G401 (cell line): ENCODE data around the gene ZCCHC7. TPM values are rescaled to one million over a fixed set of nuclear protein-coding genes. Genes with fewer than 3 reads are reported as not detected.
"Not testable (repeated sequence)": the region's sequence is repeated elsewhere in the genome, so short reads cannot be mapped to it uniquely, and the experiment has no call there.

Experiments used
- DNase-seq: peaks from one replicate; pipeline ENCODE4 v3.0.0-alpha.2; 2015; ENCODE audit warnings: low spot score
- in situ Hi-C: cut with HindIII; loops from 2 replicates; pipeline ENCODE4 v1.10.0; 2016; ENCODE audit warnings: low sequenced_read_pairs, mixed read lengths
- total RNA-seq: library from RNA; depleted of rRNA; stranded (reverse); fragments of >200 nt; shearing (Covaris generic); gene quantifications from 2 replicates; pipeline ENCODE4 v1.2.3, GENCODE V29; 2014

The ZCCHC7 gene
- total RNA-seq, 1 experiment from 2014 or later: 20.5 TPM

DNA sequence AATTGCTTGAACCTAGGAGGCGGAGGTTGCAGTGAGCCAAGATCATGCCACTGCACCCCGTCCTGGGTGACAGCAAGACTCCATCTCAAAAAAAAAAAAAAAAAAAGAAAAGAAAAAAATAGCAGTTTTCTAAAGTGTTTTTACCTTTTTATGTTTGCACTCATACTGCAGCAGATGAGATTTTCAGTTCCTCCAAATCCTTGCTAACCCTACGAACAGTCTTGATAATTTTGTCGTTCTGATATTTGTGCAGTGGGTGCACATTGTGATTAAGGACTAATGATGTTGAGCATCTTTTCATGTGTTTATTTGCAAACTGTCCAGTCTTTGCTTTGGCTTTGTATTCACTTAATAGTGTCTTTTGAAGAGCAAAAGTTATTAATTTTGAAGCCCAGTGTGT is 42.9 kb downstream of the ZCCHC7 start:
- in situ Hi-C loops: no loop called here
- no peak for DNase-seq

- DNase-seq, in situ Hi-C loops: not testable (repeated sequence)
Measured at GRCh38 chr9:37164335-37164734, 44.0 kb downstream of the ZCCHC7 start.

- in situ Hi-C loops: no loop called here
- no peak for DNase-seq
Measured at GRCh38 chr9:37165644-37166043, 45.3 kb downstream of the ZCCHC7 start.

DNA sequence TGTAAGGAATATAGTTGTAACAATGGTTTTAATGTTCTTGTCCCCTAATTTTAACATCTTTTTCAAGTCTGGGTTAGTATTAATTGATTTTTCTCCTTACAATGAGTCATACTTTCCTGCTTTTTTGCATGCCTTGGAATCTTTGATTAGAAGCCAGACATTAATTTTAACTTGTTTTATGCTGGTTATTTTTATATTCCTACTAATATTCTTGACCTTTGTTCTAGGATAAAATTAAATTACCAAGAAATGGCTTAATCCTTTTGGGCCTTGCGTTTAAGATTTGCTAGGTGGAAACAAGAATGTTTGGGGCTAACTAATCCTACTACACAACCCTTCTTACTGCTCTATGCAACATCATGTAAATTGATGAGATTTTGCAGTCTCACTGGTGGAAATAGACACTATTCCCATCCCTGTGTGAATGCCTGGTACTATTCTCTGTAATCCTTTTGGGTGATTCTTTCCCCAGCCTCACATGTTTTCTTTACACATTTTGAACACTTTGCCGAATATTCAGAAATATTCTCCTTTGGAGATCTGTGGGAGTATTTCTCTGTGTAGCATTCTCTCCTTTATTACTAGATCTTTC is 47.2 kb downstream of the ZCCHC7 start:
- in situ Hi-C loops: no loop called here
- DNase-seq: no peak

GRCh38 chr9:37172557-37172956 is 52.2 kb downstream of the ZCCHC7 start:
- in situ Hi-C loops: no loop called here
- no peak for DNase-seq

DNA sequence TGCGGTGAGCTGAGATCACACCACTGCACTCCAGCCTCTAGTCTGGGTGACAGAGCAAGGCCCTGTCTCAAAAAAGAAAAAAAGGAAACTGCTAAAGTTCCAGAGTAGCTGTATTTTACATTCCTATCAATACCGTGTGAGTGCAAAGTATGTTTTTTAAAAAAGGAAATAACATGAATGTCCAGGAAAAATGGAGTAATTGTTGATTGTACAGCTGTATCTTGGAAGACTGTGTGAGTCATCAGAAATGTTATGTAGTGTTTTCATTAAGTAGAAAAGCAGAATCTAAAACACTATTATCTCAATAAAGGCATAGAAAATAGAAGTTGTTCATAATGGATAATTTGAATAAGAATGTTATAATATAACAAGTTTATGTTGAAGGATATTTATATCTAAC is 53.9 kb downstream of the ZCCHC7 start:
- in situ Hi-C loops: no loop called here
- no peak for DNase-seq

- DNase-seq: no peak
- in situ Hi-C loops: no loop called here
Measured at GRCh38 chr9:37178742-37179141, 58.4 kb downstream of the ZCCHC7 start.

GRCh38 chr9:37179576-37179975 is 59.2 kb downstream of the ZCCHC7 start:
- no peak for DNase-seq
- in situ Hi-C loops: no loop called here

DNA sequence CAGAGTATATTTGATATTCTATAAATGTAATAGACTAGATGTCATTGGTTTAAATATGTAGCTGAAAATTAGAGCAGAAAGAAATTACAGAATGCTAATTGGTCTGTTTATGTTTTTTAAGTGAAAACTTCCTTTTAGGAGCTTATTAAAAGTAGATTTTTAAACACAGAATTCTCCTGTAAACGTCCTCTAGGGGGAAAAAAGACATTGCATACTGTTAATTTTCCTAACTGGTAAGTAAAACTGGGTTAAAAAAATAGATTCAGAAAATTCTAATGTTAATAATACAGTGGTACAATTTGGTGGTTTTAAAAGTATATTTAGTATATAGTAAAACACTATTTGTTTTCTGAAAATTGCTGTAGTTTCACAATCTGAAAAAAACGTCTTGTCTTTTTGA is 59.8 kb downstream of the ZCCHC7 start:
- in situ Hi-C loops: no loop called here
- no peak for DNase-seq

DNA sequence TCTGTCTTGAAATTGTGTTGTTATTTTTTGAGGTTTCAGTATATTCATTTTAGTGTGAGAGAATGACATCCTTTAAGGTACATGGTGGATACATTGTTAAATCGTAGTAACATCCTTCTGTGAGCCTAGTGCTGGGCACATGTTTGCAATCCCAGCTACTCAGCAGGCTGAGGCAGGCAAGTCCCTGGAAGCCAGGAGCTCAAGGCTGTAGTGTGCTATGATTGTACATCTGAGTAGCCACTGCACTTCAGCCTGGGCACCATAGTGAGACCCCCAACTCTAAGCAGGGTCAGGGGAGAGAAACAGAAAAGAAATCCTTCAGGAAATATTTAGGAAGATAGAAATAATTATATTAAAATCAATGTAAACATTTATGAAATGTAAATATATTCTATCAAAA is 62.3 kb downstream of the ZCCHC7 start:
- in situ Hi-C loops: no loop called here
- DNase-seq: no peak

GRCh38 chr9:37184905-37185867 is 64.8 kb downstream of the ZCCHC7 start:
- DNase-seq: no peak
- in situ Hi-C loops: no loop called here

- in situ Hi-C loops: no loop called here
- DNase-seq: no peak
Measured at GRCh38 chr9:37187292-37187691, 66.9 kb downstream of the ZCCHC7 start.

DNA sequence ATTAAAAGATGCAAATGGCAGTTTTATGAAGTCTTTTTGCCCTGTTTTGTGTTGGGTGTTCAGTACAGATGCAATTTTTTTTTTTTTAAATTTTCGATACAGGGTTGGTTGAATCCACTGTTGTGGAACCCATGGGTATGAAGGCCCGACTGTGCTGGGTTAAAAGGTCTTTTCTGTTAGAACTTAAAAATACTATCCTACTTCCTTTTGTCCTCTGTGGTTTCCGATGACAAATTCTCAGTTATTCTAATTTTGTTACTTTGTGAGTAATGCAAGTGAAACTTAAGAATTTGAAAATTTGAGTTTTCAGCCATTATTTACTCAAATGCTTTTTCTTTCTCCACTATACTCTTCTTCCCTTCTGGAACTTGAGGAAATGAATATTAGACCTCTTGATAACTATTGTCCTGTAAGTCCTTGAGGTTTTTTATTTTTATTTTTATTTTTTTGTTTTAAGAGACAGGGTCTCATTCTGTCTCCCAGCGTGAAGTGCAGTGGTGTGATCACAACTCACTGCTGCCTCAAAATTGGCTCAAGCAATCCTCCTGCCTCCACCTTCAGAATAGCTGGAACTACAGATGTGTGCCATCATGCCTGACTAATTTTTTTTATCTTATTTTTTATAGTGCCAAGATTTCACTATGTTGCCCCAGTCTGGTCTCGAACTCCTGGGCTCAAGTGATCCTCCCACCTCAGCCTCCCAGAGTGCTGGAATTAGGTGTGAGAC is 67.5 kb downstream of the ZCCHC7 start:
- DNase-seq: no peak
- in situ Hi-C loops: no loop called here

DNA sequence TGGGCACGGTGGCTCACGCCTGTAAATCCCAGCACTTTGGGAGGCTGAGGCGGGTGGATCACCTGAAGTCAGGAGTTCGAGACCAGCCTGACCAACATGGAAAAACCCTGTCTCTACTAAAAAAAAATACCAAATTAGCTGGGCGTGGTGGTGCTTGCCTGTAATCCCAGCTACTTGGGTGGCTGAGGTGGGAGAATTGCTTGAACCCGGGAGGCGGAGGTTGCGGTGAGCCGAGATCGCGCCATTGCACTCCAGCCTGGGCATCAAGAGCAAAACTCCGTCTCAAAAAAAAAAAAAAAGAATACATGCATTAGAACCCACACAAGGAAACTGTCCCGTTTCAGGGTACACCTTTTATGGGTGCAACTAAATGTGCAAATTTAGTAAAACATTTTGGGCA is 70.4 kb downstream of the ZCCHC7 start:
- in situ Hi-C loops, DNase-seq: not testable (repeated sequence)

- in situ Hi-C loops: no loop called here
- no peak for DNase-seq
Measured at GRCh38 chr9:37191403-37192089, 71.2 kb downstream of the ZCCHC7 start.

DNA sequence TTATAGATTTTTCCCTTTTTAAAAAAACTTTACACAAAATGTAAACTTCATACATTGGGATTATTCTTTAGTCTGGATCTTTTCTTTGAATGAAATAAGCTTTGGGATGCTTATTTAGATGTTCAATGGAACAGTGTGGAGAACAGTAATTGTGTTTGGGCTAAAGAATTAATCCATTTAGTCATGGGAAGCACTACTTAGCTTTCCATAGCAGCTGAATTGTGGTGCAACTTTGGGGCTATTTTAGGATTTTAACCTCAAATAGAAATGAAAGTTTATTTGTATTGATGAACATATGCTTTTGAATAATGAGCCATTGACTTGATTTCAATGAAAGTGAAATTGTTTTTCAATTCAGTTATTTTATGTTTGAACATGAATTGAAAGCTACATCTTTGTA is 72.4 kb downstream of the ZCCHC7 start:
- in situ Hi-C loops: no loop called here
- DNase-seq: no peak

GRCh38 chr9:37197158-37198038 is 77.0 kb downstream of the ZCCHC7 start:
- no peak for DNase-seq
- in situ Hi-C loops: no loop called here

DNA sequence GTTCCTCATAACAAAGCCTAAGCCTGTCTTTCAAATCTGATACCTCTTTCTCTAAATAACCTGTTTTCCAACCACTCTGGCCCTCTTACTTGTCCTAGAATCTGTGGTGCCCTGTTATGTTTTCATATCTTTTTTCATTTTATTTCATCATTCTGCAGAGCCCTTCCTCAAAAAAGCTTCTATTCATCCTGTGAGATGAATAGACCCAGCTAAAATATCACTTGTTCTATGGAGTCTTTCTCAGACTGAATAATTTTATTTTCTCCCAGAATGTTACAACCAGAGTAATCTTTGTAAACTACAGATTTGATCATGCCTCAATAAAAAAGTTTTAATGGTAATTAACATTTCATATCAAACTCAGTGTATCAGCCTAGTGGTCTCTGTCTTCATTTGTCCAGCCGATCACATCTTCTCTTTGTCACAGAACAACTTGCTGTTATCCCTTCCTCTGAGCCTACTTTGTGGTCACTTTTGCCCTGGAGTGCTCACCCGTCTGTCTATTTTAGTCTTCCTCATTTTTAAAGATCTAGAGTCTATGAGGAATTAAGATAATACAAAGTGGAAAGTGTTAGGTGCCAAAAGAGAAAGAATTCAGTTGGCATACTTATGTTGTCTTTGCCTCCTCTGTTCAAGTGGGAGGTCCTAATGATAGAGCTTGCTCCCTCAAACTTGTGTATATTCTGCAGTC is 77.8 kb downstream of the ZCCHC7 start:
- DNase-seq: no peak
- in situ Hi-C loops: no loop called here
